ENCODE measurements around the gene SAMD7. TPM values are rescaled to one million over a fixed set of nuclear protein-coding genes. Genes with fewer than 3 reads are reported as not detected.
A peak's percentile ranks its signal among the peaks of the same experiment; 100 is the strongest.

Gene SAMD7
- total RNA-seq, 1 experiment from 2014 or later, result not detected

GRCh38 chr3:169945313-169945712 lies 33.9 kb downstream of the SAMD7 start:
- H3K4me3 Mint-ChIP-seq (ENCODE audit: unreplicated experiment), result no peak overlapping the region
- POLR2A ChIA-PET, result no interaction called here
- H3K36me3 Mint-ChIP-seq (ENCODE audit: insufficient read depth, unreplicated experiment), result no peaks in the 10 kb centered on the region
- H3K27ac Mint-ChIP-seq (ENCODE audit: low read depth, unreplicated experiment), result no peak overlapping the region
- H3K4me1 Mint-ChIP-seq (ENCODE audit: insufficient read depth, unreplicated experiment), result no peaks in the 10 kb centered on the region
- DNase-seq (ENCODE audit: unreplicated experiment), result no peak
- CTCF ChIA-PET, result no interaction called here
- H3K27me3 Mint-ChIP-seq (ENCODE audit: insufficient read depth, unreplicated experiment), result no peaks in the 10 kb centered on the region
- intact Hi-C loops (cut with micrococcal nuclease), result no loop called here
- BruUV-seq (replicated peaks), result no TSS peak
- TF ChIP-seq, protein P1, sequence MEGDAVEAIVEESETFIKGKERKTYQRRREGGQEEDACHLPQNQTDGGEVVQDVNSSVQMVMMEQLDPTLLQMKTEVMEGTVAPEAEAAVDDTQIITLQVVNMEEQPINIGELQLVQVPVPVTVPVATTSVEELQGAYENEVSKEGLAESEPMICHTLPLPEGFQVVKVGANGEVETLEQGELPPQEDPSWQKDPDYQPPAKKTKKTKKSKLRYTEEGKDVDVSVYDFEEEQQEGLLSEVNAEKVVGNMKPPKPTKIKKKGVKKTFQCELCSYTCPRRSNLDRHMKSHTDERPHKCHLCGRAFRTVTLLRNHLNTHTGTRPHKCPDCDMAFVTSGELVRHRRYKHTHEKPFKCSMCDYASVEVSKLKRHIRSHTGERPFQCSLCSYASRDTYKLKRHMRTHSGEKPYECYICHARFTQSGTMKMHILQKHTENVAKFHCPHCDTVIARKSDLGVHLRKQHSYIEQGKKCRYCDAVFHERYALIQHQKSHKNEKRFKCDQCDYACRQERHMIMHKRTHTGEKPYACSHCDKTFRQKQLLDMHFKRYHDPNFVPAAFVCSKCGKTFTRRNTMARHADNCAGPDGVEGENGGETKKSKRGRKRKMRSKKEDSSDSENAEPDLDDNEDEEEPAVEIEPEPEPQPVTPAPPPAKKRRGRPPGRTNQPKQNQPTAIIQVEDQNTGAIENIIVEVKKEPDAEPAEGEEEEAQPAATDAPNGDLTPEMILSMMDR (IDR thresholded peaks at IDR 0.05; ENCODE audit: unreplicated experiment), result no peak
- H3K9me3 Mint-ChIP-seq (ENCODE audit: unreplicated experiment), result no peaks in the 10 kb centered on the region

DNA sequence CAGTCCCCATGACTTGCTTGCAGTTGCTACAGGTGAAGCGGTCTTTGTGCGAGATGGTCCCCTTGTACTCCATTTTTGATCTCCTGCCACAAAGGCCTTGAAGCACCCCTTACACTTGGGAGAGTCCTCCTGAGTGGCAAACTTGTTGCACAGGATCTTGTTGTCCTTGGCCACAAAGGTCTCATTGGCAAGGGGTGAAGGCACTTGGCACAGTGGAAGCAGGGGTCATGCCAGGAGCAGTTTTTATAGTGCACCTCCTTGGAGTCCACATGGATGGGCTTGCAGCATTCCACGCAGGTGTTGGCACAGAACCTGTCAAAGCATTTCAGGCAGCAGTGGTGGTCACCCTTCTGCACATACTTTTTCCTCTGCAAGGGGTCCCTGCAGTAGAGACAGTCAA lies 35.0 kb downstream of the SAMD7 start:
- Mint-ChIP-seq H3K9me3 (ENCODE audit: unreplicated experiment) (no peaks in the 10 kb centered on the region), H3K4me1 (ENCODE audit: insufficient read depth, unreplicated experiment) (no peaks in the 10 kb centered on the region), H3K36me3 (ENCODE audit: insufficient read depth, unreplicated experiment) (no peaks in the 10 kb centered on the region), H3K4me3 (ENCODE audit: unreplicated experiment) (no peak overlapping the region), H3K27me3 (ENCODE audit: insufficient read depth, unreplicated experiment) (no peaks in the 10 kb centered on the region), H3K27ac (ENCODE audit: low read depth, unreplicated experiment) (no peak overlapping the region)
- intact Hi-C loops (cut with micrococcal nuclease), result no loop called here
- ChIA-PET POLR2A (no interaction called here), CTCF (no interaction called here)
- TF ChIP-seq, protein P1 (IDR thresholded peaks at IDR 0.05; ENCODE audit: unreplicated experiment), result no peak
- no peak for DNase-seq (ENCODE audit: unreplicated experiment)
- no TSS peak for BruUV-seq (replicated peaks)

DNA sequence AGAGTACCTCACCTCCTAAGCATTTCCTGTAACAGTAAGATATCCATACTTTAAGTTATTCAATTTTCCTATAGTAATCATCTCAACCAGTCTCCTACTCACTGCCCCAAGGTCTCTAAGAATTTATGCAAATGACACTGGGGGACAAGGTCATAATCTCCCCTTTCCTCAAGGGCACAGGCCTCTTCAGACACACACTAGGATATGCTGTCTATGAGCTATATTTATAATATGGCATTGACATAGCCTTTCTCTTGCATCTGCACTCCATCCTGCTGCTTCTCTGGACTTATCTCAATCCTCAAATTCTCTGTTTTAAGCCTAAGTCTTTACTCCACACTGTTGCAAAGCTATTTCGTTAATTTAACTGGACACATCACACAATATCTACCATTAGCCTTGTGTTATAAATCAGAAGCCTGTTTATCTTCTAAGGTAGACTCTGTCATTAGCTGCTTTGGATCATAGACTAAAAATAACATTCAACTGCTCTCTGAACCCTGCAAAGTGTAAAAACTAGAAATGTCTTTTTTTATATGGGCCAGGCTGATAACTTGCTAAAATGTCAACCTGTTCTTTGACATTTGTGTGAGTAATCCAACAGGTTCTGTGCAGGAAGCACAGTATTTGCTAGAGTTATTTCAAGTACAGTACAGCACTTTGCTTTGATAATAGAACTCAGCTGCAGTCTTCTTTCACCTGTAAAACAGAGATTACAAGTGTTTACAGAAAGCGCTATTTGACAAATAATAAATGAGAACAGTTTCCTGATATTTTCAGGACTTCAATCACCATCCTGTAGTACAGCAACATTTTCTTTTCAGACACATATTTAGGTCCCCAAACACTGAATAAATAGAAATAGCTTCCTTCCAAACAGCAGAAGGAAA lies 37.4 kb downstream of the SAMD7 start:
- Mint-ChIP-seq H3K36me3 (ENCODE audit: insufficient read depth, unreplicated experiment) (peaks cover 5% of the 10 kb centered on the region), H3K27me3 (ENCODE audit: insufficient read depth, unreplicated experiment) (no peaks in the 10 kb centered on the region), H3K4me1 (ENCODE audit: insufficient read depth, unreplicated experiment) (no peaks in the 10 kb centered on the region), H3K4me3 (ENCODE audit: unreplicated experiment) (no peak overlapping the region), H3K27ac (ENCODE audit: low read depth, unreplicated experiment) (no peak overlapping the region), H3K9me3 (ENCODE audit: unreplicated experiment) (no peaks in the 10 kb centered on the region)
- intact Hi-C loops (cut with micrococcal nuclease), result no loop called here
- no TSS peak for BruUV-seq (replicated peaks)
- DNase-seq (ENCODE audit: unreplicated experiment), result no peak
- ChIA-PET POLR2A (interaction anchor here (0.9 kb wide), 1 partner anchor 17 kb away, joined by 3 read pairs; no protein-coding TSS in a partner anchor), CTCF (interaction anchor here (0.6 to 1.1 kb wide), 3 partner anchors 28 to 154 kb away, joined by 3 to 4 read pairs (median 3); no protein-coding TSS in a partner anchor)
- TF ChIP-seq, protein P1 (IDR thresholded peaks at IDR 0.05; ENCODE audit: unreplicated experiment), result no peak

DNA sequence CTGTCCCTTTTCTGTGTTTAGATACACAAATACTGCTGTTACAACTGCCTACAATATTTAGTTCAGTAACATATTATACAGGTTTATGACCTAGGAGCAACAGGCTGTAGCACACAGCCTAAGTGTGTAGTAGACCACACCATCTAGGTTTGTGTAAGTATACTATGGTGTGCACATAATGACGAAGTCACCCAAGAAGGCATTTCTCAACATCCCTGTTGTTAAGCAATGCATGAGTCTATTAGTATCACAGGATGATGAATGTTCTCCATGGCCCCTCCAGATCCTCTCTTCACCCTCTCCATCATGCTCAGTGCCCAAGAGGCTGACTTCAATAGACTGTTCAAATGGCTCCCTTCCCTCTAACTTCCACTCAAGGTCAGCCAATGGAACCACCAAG lies 40.7 kb downstream of the SAMD7 start:
- no peaks in the 10 kb centered on the region for H3K9me3 Mint-ChIP-seq (ENCODE audit: unreplicated experiment)
- no TSS peak for BruUV-seq (replicated peaks)
- peak; percentile 14 for DNase-seq (ENCODE audit: unreplicated experiment)
- intact Hi-C loops (cut with micrococcal nuclease), result no loop called here
- POLR2A ChIA-PET, result no interaction called here
- H3K36me3 Mint-ChIP-seq (ENCODE audit: insufficient read depth, unreplicated experiment), result peaks cover 5% of the 10 kb centered on the region
- CTCF ChIA-PET, result no interaction called here
- H3K27ac Mint-ChIP-seq (ENCODE audit: low read depth, unreplicated experiment), result no peak overlapping the region
- no peak overlapping the region for H3K4me3 Mint-ChIP-seq (ENCODE audit: unreplicated experiment)
- TF ChIP-seq, protein P1 (IDR thresholded peaks at IDR 0.05; ENCODE audit: unreplicated experiment), result no peak
- no peaks in the 10 kb centered on the region for H3K4me1 Mint-ChIP-seq (ENCODE audit: insufficient read depth, unreplicated experiment)
- H3K27me3 Mint-ChIP-seq (ENCODE audit: insufficient read depth, unreplicated experiment), result no peaks in the 10 kb centered on the region

Data from MCF 10A (cell line).